Cardiac muscle cell (in vitro differentiated cells and primary cell): Measurements from ENCODE around the gene DCD. TPM values are rescaled to one million over a fixed set of nuclear protein-coding genes. Genes with fewer than 3 reads are reported as not detected.
A peak's percentile ranks its signal among the peaks of the same experiment; 100 is the strongest.

Source experiments
- DNase-seq, 2 donors: peaks; one replicate each; pipeline versions ENCODE4 v3.0.0 to v3.0.0-alpha.2; 2010 to 2017; ENCODE audit warnings: low read depth in 1 of 2, low spot score in 1 of 2
- H3K27ac ChIP-seq: fragments of 200-600 bp; sonication (generic); 2 replicates; pipeline ENCODE4 v1.5.1; 2016
- H3K27me3 ChIP-seq: fragments of 200-600 bp; sonication (generic); 2 replicates; pipeline ENCODE4 v1.6.0; 2016; ENCODE audit warnings: control low read depth
- H3K36me3 ChIP-seq: fragments of 200-600 bp; sonication (generic); 2 replicates; pipeline ENCODE4 v1.5.1; 2016; ENCODE audit warnings: control low read depth
- H3K4me1 ChIP-seq: fragments of 200-600 bp; sonication (generic); 2 replicates; pipeline ENCODE4 v1.8.1; 2017; ENCODE audit warnings: low read depth, mild to moderate bottlenecking, mixed run types
- H3K4me3 ChIP-seq: fragments of 200-600 bp; sonication (generic); 2 replicates; pipeline ENCODE4 v1.5.1; 2016; ENCODE audit warnings: mild to moderate bottlenecking
- H3K9me3 ChIP-seq: fragments of 200-600 bp; sonication (generic); 2 replicates; pipeline ENCODE4 v1.5.1; 2017; ENCODE audit warnings: low read depth, mild to moderate bottlenecking, control low read depth
- polyA plus RNA-seq: library from polyadenylated mRNA; unstranded; fragments of >200 nt; fragmentation: Nextera tagmentation; extraction: Ambion mirVana; gene quantifications from 2 replicates; pipeline ENCODE4 v1.2.1, GENCODE V29; 2016
- total RNA-seq: library from RNA; depleted of rRNA; stranded (reverse); fragments of >200 nt; gene quantifications from 2 replicates; pipeline ENCODE4 v1.2.3, GENCODE V29; 2016
- TF ChIP-seq, protein P1 (sequence below): IDR thresholded peaks from 2 replicates; pipeline ENCODE4 v1.5.1; 2012; ENCODE audit warnings: low read depth, mild to moderate bottlenecking, low read length

DCD gene
- total and polyA plus RNA-seq, 2 experiments from 2014 or later: 0.22 TPM; not detected in 1

DNA sequence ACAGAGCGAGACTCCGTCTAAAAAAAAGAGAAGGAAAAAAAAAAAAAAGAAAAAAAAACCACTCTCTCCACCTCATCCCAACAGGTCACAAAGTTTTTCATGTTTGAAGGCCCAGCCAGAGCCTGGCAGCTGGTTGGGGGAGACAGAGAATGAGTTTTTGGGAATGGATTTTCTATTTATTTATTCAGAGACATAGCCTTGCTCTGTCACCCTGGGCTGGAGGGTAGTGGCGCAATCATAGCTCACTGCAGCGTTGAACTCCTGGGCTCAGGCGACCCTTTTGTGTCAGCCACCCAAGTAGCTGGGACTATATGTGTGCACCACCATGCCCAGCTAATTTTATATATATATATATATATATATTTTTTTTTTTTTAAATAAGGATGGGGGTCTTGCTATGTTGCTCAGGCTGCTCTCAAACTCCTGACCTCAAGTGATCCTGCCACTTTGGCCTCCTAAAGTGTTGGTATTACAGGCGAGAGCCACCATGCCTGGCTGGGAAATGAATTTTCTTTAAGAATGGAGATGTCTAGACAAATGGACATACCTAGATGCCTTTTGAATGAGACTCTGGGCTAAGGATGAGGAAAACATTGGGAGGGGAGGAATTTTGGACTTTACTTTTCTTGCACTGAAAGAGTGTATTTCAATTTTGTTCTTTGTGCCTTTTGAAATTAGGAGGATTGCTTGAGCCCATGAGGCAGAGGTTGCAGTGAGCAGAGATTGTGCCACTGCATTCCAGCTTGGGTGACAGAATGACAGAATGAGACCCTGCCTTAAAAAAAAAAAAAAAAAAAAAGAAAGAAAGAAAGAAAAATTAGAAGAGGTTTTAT, 42.8 kb downstream of the DCD start:
- TF ChIP-seq, protein P1, sequence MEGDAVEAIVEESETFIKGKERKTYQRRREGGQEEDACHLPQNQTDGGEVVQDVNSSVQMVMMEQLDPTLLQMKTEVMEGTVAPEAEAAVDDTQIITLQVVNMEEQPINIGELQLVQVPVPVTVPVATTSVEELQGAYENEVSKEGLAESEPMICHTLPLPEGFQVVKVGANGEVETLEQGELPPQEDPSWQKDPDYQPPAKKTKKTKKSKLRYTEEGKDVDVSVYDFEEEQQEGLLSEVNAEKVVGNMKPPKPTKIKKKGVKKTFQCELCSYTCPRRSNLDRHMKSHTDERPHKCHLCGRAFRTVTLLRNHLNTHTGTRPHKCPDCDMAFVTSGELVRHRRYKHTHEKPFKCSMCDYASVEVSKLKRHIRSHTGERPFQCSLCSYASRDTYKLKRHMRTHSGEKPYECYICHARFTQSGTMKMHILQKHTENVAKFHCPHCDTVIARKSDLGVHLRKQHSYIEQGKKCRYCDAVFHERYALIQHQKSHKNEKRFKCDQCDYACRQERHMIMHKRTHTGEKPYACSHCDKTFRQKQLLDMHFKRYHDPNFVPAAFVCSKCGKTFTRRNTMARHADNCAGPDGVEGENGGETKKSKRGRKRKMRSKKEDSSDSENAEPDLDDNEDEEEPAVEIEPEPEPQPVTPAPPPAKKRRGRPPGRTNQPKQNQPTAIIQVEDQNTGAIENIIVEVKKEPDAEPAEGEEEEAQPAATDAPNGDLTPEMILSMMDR: no peak
- Histone ChIP-seq H3K36me3 (no peaks in the 10 kb centered on the region), H3K27ac (no peak overlapping the region), H3K9me3 (no peaks in the 10 kb centered on the region), H3K4me3 (no peak overlapping the region), H3K4me1 (no peaks in the 10 kb centered on the region), H3K27me3 (no peaks in the 10 kb centered on the region)
- DNase-seq: no peak

DNA sequence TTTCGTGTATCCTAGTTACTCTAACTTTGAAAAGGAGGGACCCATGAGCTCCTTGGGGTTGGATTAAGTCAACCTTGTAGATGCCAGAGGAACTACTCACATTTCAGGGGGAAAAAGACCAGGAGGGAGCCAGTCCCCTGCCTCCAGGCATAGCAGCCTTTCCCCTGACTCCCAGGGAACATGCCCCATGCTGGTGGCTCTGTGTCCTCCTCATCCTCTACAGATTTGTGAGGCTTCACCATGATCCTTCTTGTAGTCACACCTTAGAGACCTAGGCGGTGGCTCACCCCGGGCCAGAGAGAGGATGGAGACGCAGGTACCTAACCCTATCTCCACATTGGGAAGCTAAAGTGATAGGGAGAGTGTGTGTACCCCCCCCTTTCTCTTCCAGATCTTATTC, 43.7 kb downstream of the DCD start:
- Histone ChIP-seq H3K4me1 (no peaks in the 10 kb centered on the region), H3K36me3 (no peaks in the 10 kb centered on the region), H3K27me3 (no peaks in the 10 kb centered on the region), H3K4me3 (no peak overlapping the region), H3K27ac (no peak overlapping the region), H3K9me3 (no peaks in the 10 kb centered on the region)
- DNase-seq: no peak
- TF ChIP-seq, protein P1: no peak

DNA sequence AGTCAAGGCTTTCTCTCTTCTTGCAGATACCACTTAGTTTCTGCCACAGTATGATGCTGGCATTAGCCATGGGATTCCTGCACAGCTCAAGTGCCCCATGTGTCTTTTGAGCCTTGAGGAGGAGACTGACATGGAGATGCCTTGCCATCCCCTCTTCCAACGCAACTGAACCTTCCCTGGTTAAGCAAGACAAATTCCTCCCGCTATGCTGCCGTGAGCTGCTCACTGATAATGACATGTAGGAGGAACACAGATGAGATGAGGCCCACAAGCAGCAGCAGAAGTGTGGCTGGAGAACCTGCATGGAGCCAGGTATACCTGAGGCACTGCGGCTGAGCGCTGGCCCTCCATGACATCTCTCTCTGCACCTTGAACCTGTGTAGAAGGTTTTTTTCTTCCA, 44.3 kb downstream of the DCD start:
- no peak for DNase-seq

DNA sequence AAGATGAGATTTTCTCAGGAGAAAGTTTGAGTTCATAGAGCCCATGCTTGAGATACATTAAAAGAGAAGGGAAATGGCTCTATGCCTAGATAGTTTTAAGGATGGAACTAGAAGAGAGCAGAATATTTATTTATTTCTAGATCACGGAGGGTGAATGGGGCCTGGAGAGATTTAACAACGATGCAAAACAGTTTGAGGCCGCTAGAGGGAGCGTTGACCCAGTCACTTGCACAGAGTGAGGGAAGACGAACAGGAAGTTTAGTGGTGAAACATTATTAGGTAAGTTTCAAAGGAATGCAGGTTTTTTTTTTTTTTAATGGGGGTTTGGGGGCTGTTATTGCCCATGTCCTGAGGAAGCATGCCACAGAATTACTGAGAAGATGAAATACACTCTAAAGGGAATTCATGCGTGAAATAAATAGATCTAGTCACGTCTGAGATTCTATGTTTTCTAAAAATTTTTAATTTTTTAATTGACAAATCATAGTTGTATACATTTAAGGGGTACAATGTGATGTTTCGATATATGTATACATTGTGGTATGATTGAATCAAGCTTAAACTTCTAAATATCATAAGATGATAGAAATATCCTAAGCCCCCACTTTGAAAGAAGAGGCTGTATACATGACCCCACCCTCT, 44.9 kb downstream of the DCD start:
- DNase-seq: peak; percentile 77 to 84
- H3K27ac ChIP-seq: no peak overlapping the region
- TF ChIP-seq, protein P1: peak; percentile 92
- H3K27me3 ChIP-seq: no peaks in the 10 kb centered on the region
- peaks cover 9% of the 10 kb centered on the region for H3K4me1 ChIP-seq
- no peaks in the 10 kb centered on the region for H3K36me3 ChIP-seq
- no peaks in the 10 kb centered on the region for H3K9me3 ChIP-seq
- no peak overlapping the region for H3K4me3 ChIP-seq

More for the DNA sequence above, 44.3 kb downstream of the DCD start:
- no peak overlapping the region for H3K27ac ChIP-seq
- H3K4me1 ChIP-seq: peaks cover 6% of the 10 kb centered on the region
- no peak overlapping the region for H3K4me3 ChIP-seq
- TF ChIP-seq, protein P1: no peak
- H3K36me3 ChIP-seq: no peaks in the 10 kb centered on the region
- H3K9me3 ChIP-seq: no peaks in the 10 kb centered on the region
- H3K27me3 ChIP-seq: no peaks in the 10 kb centered on the region

DNA sequence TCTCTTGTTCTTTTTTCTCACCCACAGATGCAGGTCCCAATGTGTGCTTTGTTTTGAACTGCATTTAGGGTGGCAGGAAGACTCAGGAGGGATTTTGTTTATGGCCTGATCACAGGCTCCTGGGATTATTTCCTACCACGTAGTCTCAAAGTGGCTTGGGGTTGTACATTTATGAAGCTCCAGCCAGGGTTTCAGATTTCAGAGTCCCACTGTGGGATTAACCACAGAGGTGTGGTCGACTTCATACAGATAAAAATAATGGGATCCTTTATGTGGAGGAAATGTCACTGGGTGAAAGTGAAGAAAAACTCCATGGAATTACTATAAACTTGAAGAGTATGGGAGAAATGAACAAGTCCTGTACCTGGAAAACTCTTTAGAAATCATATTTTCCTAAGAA, 45.5 kb downstream of the DCD start:
- TF ChIP-seq, protein P1: no peak
- no peak overlapping the region for H3K4me3 ChIP-seq
- no peak overlapping the region for H3K27ac ChIP-seq
- DNase-seq: no peak
- H3K27me3 ChIP-seq: no peaks in the 10 kb centered on the region
- no peaks in the 10 kb centered on the region for H3K9me3 ChIP-seq
- peaks cover 9% of the 10 kb centered on the region for H3K4me1 ChIP-seq
- no peaks in the 10 kb centered on the region for H3K36me3 ChIP-seq
